HepG2 (cell line): ENCODE results near the gene TOX2. TPM values are rescaled to one million over a fixed set of nuclear protein-coding genes. Genes with fewer than 3 reads are reported as not detected.

Experiments used
- ATAC-seq: fragments of 200-7000 bp; cut with Tn5 transposase; 3 replicates; pipeline ENCODE4 v1.9.1; 2020; ENCODE audit warnings: mild to moderate bottlenecking, moderate library complexity
- BruUV-seq: library from RNA; stranded (reverse); fragments of 400-500 nt; replicated peaks from 2 replicates; lab custom pipeline; 2021; lab: Mats Ljungman, UMichigan
- CTCF ChIA-PET: fragments of 300-600 bp; formaldehyde crosslinking; extraction: SDS; loops from one replicate; lab custom pipeline; 2021; ENCODE audit warnings: low total read pairs, inconsistent platforms, low intra/inter-chr PET ratio; lab: Yijun Ruan, JAX
- POLR2A ChIA-PET: fragments of 350-600 bp; sonication (Branson Sonifier 250); formaldehyde crosslinking; loops from one replicate; lab custom pipeline; 2020; ENCODE audit warnings: antibody characterized with exemption, inconsistent platforms; lab: Yijun Ruan, JAX
- DNase-seq: peaks from one replicate; pipeline ENCODE4 v3.0.0-alpha.2; 2015; ENCODE audit warnings: low spot score
- FAIRE-seq: peaks from 3 replicates; lab custom pipeline; 2011; peaks lifted over from hg19 to GRCh38; lab: Jason Lieb, UNC
- H2AFZ ChIP-seq: one replicate; pipeline ENCODE4 v1.6.1; 2011; ENCODE audit warnings: low read length, inconsistent platforms
- H3K27ac ChIP-seq: fragments of 300-600 bp; 3 replicates; pipeline ENCODE4 v1.8.0; 2011; ENCODE audit warnings: mixed run types, mild to moderate bottlenecking, mixed read lengths, low read length, inconsistent platforms; ENCODE audit not compliant: insufficient read depth; ENCODE audit errors: extremely low read length
- H3K27me3 ChIP-seq, 2 experiments: fragments of 200-600 bp in 1 of 2; 2 replicates in 1 of 2; 3 replicates in 1 of 2; pipeline versions ENCODE4 v1.6.0 to v1.8.0; 2011; ENCODE audit warnings: low read length in 2 of 2, mild to moderate bottlenecking in 2 of 2, moderate library complexity in 2 of 2, inconsistent platforms in 1 of 2; ENCODE audit not compliant: insufficient read depth in 2 of 2, control insufficient read depth in 1 of 2
- H3K36me3 ChIP-seq, 2 experiments: fragments of 200-600 bp in 1 of 2; replicated peaks in 1 of 2; 2 replicates in 1 of 2; 3 replicates in 1 of 2; pipeline versions ENCODE4 v1.5.1 to v1.8.0; 2011; ENCODE audit warnings: low read length in 2 of 2, inconsistent platforms in 1 of 2; ENCODE audit not compliant: insufficient read depth in 2 of 2, control insufficient read depth in 1 of 2
- H3K4me1 ChIP-seq: 2 replicates; pipeline ENCODE4 v1.5.1; 2012; ENCODE audit warnings: low read length, inconsistent platforms; ENCODE audit not compliant: insufficient read depth
- H3K4me2 ChIP-seq: 2 replicates; pipeline ENCODE4 v1.6.0; 2011; ENCODE audit warnings: low read depth, low read length, inconsistent platforms
- H3K4me3 ChIP-seq, 3 experiments: fragments of 200-600 bp in 1 of 3; sonication (generic), shearing (Covaris generic) in 1 of 3; replicated peaks in 1 of 3; 2 replicates each; pipeline ENCODE4 v1.5.1; 2011 to 2016; ENCODE audit warnings: low read length in 3 of 3, inconsistent platforms in 2 of 3, low read depth in 2 of 3, mild to moderate bottlenecking in 2 of 3, control low read depth in 1 of 3, mixed read lengths in 1 of 3; ENCODE audit not compliant: insufficient read depth in 1 of 3
- H3K79me2 ChIP-seq: one replicate; pipeline ENCODE4 v1.6.1; 2011; ENCODE audit warnings: low read length, inconsistent platforms; ENCODE audit not compliant: insufficient read depth
- H3K9ac ChIP-seq: 2 replicates; pipeline ENCODE4 v1.6.0; 2011; ENCODE audit warnings: mild to moderate bottlenecking, low read depth, low read length, inconsistent platforms; ENCODE audit not compliant: insufficient read depth
- H3K9me3 ChIP-seq: 2 replicates; pipeline ENCODE4 v1.5.1; 2012; ENCODE audit warnings: mild to moderate bottlenecking, low read length
- H4K20me1 ChIP-seq: 2 replicates; pipeline ENCODE4 v1.6.0; 2011; ENCODE audit warnings: inconsistent platforms, mild to moderate bottlenecking, low read length, moderate library complexity; ENCODE audit not compliant: insufficient read depth
- ATF1 ChIP-seq: IDR thresholded peaks from 2 replicates; pipeline ENCODE4 v1.6.1; 2016; ENCODE audit warnings: mild to moderate bottlenecking, control low read depth
- ATRX ChIP-seq: sonication (generic); formaldehyde crosslinking; IDR thresholded peaks from 2 replicates; pipeline ENCODE4 v1.4.0; 2020; ENCODE audit warnings: missing genetic modification reagents, borderline replicate concordance
- FOXO1 ChIP-seq: sonication (generic); formaldehyde crosslinking; IDR thresholded peaks from 2 replicates; pipeline ENCODE4 v1.4.0; 2020; ENCODE audit warnings: missing genetic modification reagents
- KAT8 ChIP-seq: IDR thresholded peaks from 2 replicates; pipeline ENCODE4 v1.6.1; 2016; ENCODE audit warnings: missing genetic modification reagents, missing compliant biosample characterization
- REXO4 ChIP-seq: sonication (generic); formaldehyde crosslinking; IDR thresholded peaks from 2 replicates; pipeline ENCODE4 v1.8.0; 2022; ENCODE audit warnings: missing genetic modification reagents, mild to moderate bottlenecking, borderline replicate concordance
- ZFYVE20 ChIP-seq: sonication (generic); formaldehyde crosslinking; IDR thresholded peaks from 2 replicates; pipeline ENCODE4 v1.8.0; 2023; ENCODE audit warnings: low read depth, mild to moderate bottlenecking, moderate library complexity, missing genetic modification reagents, borderline replicate concordance
- ZNF12 ChIP-seq: sonication (generic); formaldehyde crosslinking; IDR thresholded peaks from 2 replicates; pipeline ENCODE4 v1.5.0; 2020; ENCODE audit warnings: missing genetic modification reagents
- ZNF3 ChIP-seq: IDR thresholded peaks from 2 replicates; pipeline ENCODE4 v1.7.0; 2017; ENCODE audit warnings: inconsistent platforms
- ZNF446 ChIP-seq: sonication (generic); formaldehyde crosslinking; IDR thresholded peaks from 2 replicates; pipeline ENCODE4 v1.5.0; 2020; ENCODE audit warnings: mild to moderate bottlenecking, missing genetic modification reagents
- ZNF768 ChIP-seq: sonication (generic); formaldehyde crosslinking; IDR thresholded peaks from 2 replicates; pipeline ENCODE4 v1.4.0; 2020; ENCODE audit warnings: missing genetic modification reagents
- WGBS: methylation state at CpG from one replicate; pipeline ENCODE4 v1.1.6; 2017; ENCODE audit warnings: low lambda C conversion rate; 5-methylcytosine and 5-hydroxymethylcytosine counted together
- in situ Hi-C: cut with HindIII; loops from 2 replicates; pipeline ENCODE4 v1.10.0; 2017; ENCODE audit warnings: low pct_unique_long_range_greater_than_20kb; ENCODE audit not compliant: extremely low pct_ligation_motif_present
- intact Hi-C: fragments of 100-400 bp; cut with micrococcal nuclease; formaldehyde crosslinking; loops from one replicate; pipeline ENCODE4 v1.10.0; 2022; ENCODE audit not compliant: unreplicated experiment
- polyA plus RNA-seq, 8 experiments: library from polyadenylated mRNA; depleted of rRNA in 3 of 8; stranded (reverse) in 7 of 8; unstranded in 1 of 8; fragments of >200 nt; fragmentation: Illumina TruSeq in 4 of 8; extraction: Trizol in 4 of 8; gene quantifications; 2 replicates each; pipeline versions ENCODE4 v1.2.1 to v1.2.3, GENCODE V29; 2011 to 2016; ENCODE audit warnings: low read depth in 4 of 8, missing spikeins in 1 of 8, mixed read lengths in 1 of 8; ENCODE audit not compliant: insufficient read depth in 1 of 8
- total RNA-seq, 5 experiments: library from RNA; depleted of rRNA; stranded (reverse); fragments of >200 nt; fragmentation: Illumina TruSeq; extraction: Trizol; gene quantifications; 2 replicates each; pipeline ENCODE4 v1.2.3, GENCODE V29; 2016; ENCODE audit warnings: low read depth in 1 of 5

Gene TOX2
- total and polyA plus RNA-seq, 2 of the 13 experiments (the other 11 are each of a cell fraction or from before 2014, with no cell fraction given) = not detected

- POLR2A ChIA-PET = no interaction called here
- CTCF ChIA-PET = no interaction called here
- intact Hi-C loops = no loop called here
- Histone ChIP-seq H3K4me3 (no peak overlapping the region), H3K4me2 (no peak overlapping the region), H4K20me1 (no peaks in the 10 kb centered on the region), H3K9ac (no peak overlapping the region), H3K9me3 (no peaks in the 10 kb centered on the region), H3K79me2 (no peaks in the 10 kb centered on the region), H2AFZ (no peak overlapping the region), H3K4me1 (no peaks in the 10 kb centered on the region), H3K36me3 (no peaks in the 10 kb centered on the region), H3K27me3 (peaks cover 0 to 70% of the 10 kb centered on the region in 2 experiments; a peak in 3 of 5 replicates), H3K27ac (no peak overlapping the region)
- 0% methylated on average over 2 of the region's 2 CpGs for WGBS
- FAIRE-seq (no peak), ATAC-seq (no peak), DNase-seq (no peak)
- no TSS peak for BruUV-seq
- TF ChIP-seq ZNF3 (peak; percentile 70; the same call in 1 of the 2 replicates), ZNF12 (CRISPR knock-in tag) (no peak)
- in situ Hi-C loops = no loop called here
Observed at GRCh38 chr20:44018942-44019637, 104.4 kb downstream of the TOX2 start.

GRCh38 chr20:44019638-44020335 is 105.1 kb downstream of the TOX2 start:
- FAIRE-seq (no peak), ATAC-seq (no peak), DNase-seq (no peak)
- no peaks in the 10 kb centered on the region for H3K36me3 ChIP-seq
- POLR2A ChIA-PET = no interaction called here
- no peaks in the 10 kb centered on the region for H3K9me3 ChIP-seq
- BruUV-seq = no TSS peak
- no peak overlapping the region for H3K4me2 ChIP-seq
- H4K20me1 ChIP-seq = no peaks in the 10 kb centered on the region
- H3K27me3 ChIP-seq = peaks cover 0 to 65% of the 10 kb centered on the region in 2 experiments; a peak in 3 of 5 replicates
- CTCF ChIA-PET = no interaction called here
- H3K4me3 ChIP-seq = no peak overlapping the region
- WGBS = 9% methylated on average over 13 of the region's 13 CpGs
- H2AFZ ChIP-seq = no peak overlapping the region
- intact Hi-C loops = no loop called here
- H3K79me2 ChIP-seq = no peaks in the 10 kb centered on the region
- no peak overlapping the region for H3K27ac ChIP-seq
- TF ChIP-seq REXO4 (CRISPR knock-in tag) (no peak), ZFYVE20 (CRISPR knock-in tag) (no peak), ATRX (no peak), ZNF446 (CRISPR knock-in tag) (no peak), ZNF768 (peak; percentile 89), KAT8 (CRISPR knock-in tag) (no peak), ATF1 (CRISPR knock-in tag) (no peak), FOXO1 (no peak)
- no peak overlapping the region for H3K9ac ChIP-seq
- H3K4me1 ChIP-seq = no peaks in the 10 kb centered on the region
- in situ Hi-C loops = no loop called here
